Measurements from ENCODE around the gene SOD1.

DNA sequence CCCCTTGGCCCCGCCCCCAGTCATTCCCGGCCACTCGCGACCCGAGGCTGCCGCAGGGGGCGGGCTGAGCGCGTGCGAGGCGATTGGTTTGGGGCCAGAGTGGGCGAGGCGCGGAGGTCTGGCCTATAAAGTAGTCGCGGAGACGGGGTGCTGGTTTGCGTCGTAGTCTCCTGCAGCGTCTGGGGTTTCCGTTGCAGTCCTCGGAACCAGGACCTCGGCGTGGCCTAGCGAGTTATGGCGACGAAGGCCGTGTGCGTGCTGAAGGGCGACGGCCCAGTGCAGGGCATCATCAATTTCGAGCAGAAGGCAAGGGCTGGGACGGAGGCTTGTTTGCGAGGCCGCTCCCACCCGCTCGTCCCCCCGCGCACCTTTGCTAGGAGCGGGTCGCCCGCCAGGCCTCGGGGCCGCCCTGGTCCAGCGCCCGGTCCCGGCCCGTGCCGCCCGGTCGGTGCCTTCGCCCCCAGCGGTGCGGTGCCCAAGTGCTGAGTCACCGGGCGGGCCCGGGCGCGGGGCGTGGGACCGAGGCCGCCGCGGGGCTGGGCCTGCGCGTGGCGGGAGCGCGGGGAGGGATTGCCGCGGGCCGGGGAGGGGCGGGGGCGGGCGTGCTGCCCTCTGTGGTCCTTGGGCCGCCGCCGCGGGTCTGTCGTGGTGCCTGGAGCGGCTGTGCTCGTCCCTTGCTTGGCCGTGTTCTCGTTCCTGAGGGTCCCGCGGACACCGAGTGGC, at the start of gene SOD1:
- TF ChIP-seq, protein P1, sequence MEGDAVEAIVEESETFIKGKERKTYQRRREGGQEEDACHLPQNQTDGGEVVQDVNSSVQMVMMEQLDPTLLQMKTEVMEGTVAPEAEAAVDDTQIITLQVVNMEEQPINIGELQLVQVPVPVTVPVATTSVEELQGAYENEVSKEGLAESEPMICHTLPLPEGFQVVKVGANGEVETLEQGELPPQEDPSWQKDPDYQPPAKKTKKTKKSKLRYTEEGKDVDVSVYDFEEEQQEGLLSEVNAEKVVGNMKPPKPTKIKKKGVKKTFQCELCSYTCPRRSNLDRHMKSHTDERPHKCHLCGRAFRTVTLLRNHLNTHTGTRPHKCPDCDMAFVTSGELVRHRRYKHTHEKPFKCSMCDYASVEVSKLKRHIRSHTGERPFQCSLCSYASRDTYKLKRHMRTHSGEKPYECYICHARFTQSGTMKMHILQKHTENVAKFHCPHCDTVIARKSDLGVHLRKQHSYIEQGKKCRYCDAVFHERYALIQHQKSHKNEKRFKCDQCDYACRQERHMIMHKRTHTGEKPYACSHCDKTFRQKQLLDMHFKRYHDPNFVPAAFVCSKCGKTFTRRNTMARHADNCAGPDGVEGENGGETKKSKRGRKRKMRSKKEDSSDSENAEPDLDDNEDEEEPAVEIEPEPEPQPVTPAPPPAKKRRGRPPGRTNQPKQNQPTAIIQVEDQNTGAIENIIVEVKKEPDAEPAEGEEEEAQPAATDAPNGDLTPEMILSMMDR (IDR thresholded peaks at IDR 0.05): no peak
- peak in 1 of 2 donors; percentile 79 for TF ChIP-seq POLR2A (IDR thresholded peaks at IDR 0.05)
